H9 (cell line): ENCODE results near the gene SNX30. TPM values are rescaled to one million over a fixed set of nuclear protein-coding genes. Genes with fewer than 3 reads are reported as not detected.

Experiments used
- DNase-seq: peaks from one replicate; pipeline ENCODE4 v3.0.0-alpha.2; 2017
- H2AFZ ChIP-seq: one replicate; pipeline ENCODE4 v1.6.1; 2013; ENCODE audit warnings: mild to moderate bottlenecking, low read length, control low read depth, moderate library complexity
- H2AK5ac ChIP-seq: 2 replicates; pipeline ENCODE4 v1.6.1; 2013; ENCODE audit warnings: low read length, control low read depth, mixed read lengths; ENCODE audit not compliant: insufficient read length
- H2BK120ac ChIP-seq: one replicate; pipeline ENCODE4 v1.6.1; 2013; ENCODE audit warnings: low read depth, mild to moderate bottlenecking, low read length, control low read depth, inconsistent platforms; ENCODE audit not compliant: poor library complexity, severe bottlenecking
- H2BK12ac ChIP-seq: 2 replicates; pipeline ENCODE4 v1.6.1; 2013; ENCODE audit warnings: low read length, control low read depth, mixed read lengths, low read depth; ENCODE audit not compliant: insufficient read length
- H2BK15ac ChIP-seq: 2 replicates; pipeline ENCODE4 v1.6.1; 2013; ENCODE audit warnings: low read depth, low read length, control low read depth
- H2BK20ac ChIP-seq: one replicate; pipeline ENCODE4 v1.6.1; 2013; ENCODE audit warnings: low read depth, mild to moderate bottlenecking, low read length, control low read depth, inconsistent platforms; ENCODE audit not compliant: poor library complexity, severe bottlenecking
- H2BK5ac ChIP-seq: 2 replicates; pipeline ENCODE4 v1.6.1; 2013; ENCODE audit warnings: low read length, control low read depth, mixed read lengths; ENCODE audit not compliant: insufficient read length
- H3K14ac ChIP-seq: 2 replicates; pipeline ENCODE4 v1.6.1; 2013; ENCODE audit warnings: low read length, control low read depth; ENCODE audit not compliant: insufficient read depth
- H3K18ac ChIP-seq: 2 replicates; pipeline ENCODE4 v1.6.1; 2013; ENCODE audit warnings: low read depth, mild to moderate bottlenecking, mixed read lengths, low read length, control low read depth; ENCODE audit not compliant: insufficient read length
- H3K23ac ChIP-seq: 2 replicates; pipeline ENCODE4 v1.6.1; 2013; ENCODE audit warnings: low read length, control low read depth, mixed read lengths, low read depth; ENCODE audit not compliant: insufficient read length
- H3K23me2 ChIP-seq: 2 replicates; pipeline ENCODE4 v1.6.1; 2013; ENCODE audit warnings: low read depth, mild to moderate bottlenecking, mixed read lengths, low read length, control low read depth; ENCODE audit not compliant: insufficient read length, poor library complexity, severe bottlenecking
- H3K27ac ChIP-seq: 2 replicates; pipeline ENCODE4 v1.5.1; 2013; ENCODE audit warnings: low read length, control low read depth, mixed read lengths, low read depth; ENCODE audit not compliant: insufficient read length
- H3K27me3 ChIP-seq: 2 replicates; pipeline ENCODE4 v1.6.1; 2013; ENCODE audit warnings: low read length, control low read depth, inconsistent platforms; ENCODE audit not compliant: insufficient read depth
- H3K4ac ChIP-seq: 2 replicates; pipeline ENCODE4 v1.6.1; 2013; ENCODE audit warnings: low read depth, mild to moderate bottlenecking, control low read depth, inconsistent platforms, low read length, moderate library complexity
- H3K4me1 ChIP-seq: 2 replicates; pipeline ENCODE4 v1.6.1; 2013; ENCODE audit warnings: low read length, control low read depth, inconsistent platforms; ENCODE audit not compliant: insufficient read depth
- H3K4me2 ChIP-seq: 2 replicates; pipeline ENCODE4 v1.6.1; 2013; ENCODE audit warnings: low read length, control low read depth, mixed read lengths; ENCODE audit not compliant: insufficient read length, insufficient read depth
- H3K56ac ChIP-seq: 2 replicates; pipeline ENCODE4 v1.6.1; 2013; ENCODE audit warnings: low read depth, mild to moderate bottlenecking, mixed read lengths, low read length, control low read depth; ENCODE audit not compliant: insufficient read length
- H3K79me1 ChIP-seq: 2 replicates; pipeline ENCODE4 v1.6.1; 2013; ENCODE audit warnings: low read depth, mild to moderate bottlenecking, moderate library complexity, low read length, control low read depth, inconsistent platforms; ENCODE audit not compliant: insufficient read depth, poor library complexity, severe bottlenecking
- H3K79me2 ChIP-seq: 2 replicates; pipeline ENCODE4 v1.6.1; 2013; ENCODE audit warnings: low read length, control low read depth, inconsistent platforms; ENCODE audit not compliant: insufficient read depth
- H3K9ac ChIP-seq: 2 replicates; pipeline ENCODE4 v1.6.1; 2013; ENCODE audit warnings: low read length, control low read depth, mixed read lengths; ENCODE audit not compliant: insufficient read length; ENCODE audit errors: extremely low read depth
- H3K9me3 ChIP-seq: one replicate; pipeline ENCODE4 v1.6.1; 2013; ENCODE audit warnings: low read depth, low read length, inconsistent platforms; ENCODE audit not compliant: control insufficient read depth
- H3T11ph ChIP-seq: one replicate; pipeline ENCODE4 v1.6.1; 2013; ENCODE audit warnings: mild to moderate bottlenecking, low read length, control low read depth, inconsistent platforms
- H4K20me1 ChIP-seq: one replicate; pipeline ENCODE4 v1.6.1; 2013; ENCODE audit not compliant: control insufficient read depth, insufficient read length, insufficient read depth
- H4K5ac ChIP-seq: 2 replicates; pipeline ENCODE4 v1.6.1; 2013; ENCODE audit warnings: low read depth, mild to moderate bottlenecking, mixed read lengths, low read length, control low read depth; ENCODE audit not compliant: insufficient read length
- H4K8ac ChIP-seq: replicated peaks from 2 replicates; pipeline ENCODE4 v1.6.1; 2013; ENCODE audit warnings: low read length, control low read depth, mixed read lengths, low read depth; ENCODE audit not compliant: insufficient read length
- H4K91ac ChIP-seq: 2 replicates; pipeline ENCODE4 v1.6.1; 2013; ENCODE audit warnings: low read depth, mild to moderate bottlenecking, moderate library complexity, mixed read lengths, low read length, control low read depth; ENCODE audit not compliant: insufficient read length
- H3K27ac Mint-ChIP-seq, 3 experiments: 2 replicates in 2 of 3; 3 replicates in 1 of 3; pipeline ENCODE4 v1.8.0; 2020 to 2021; ENCODE audit warnings: mixed read lengths in 3 of 3, mild to moderate bottlenecking in 1 of 3, moderate library complexity in 1 of 3
- H3K27me3 Mint-ChIP-seq: 2 replicates; pipeline ENCODE4 v1.8.0; 2021; ENCODE audit warnings: low read depth, mild to moderate bottlenecking, moderate library complexity, mixed read lengths
- H3K36me3 Mint-ChIP-seq, 3 experiments: 2 replicates in 2 of 3; 3 replicates in 1 of 3; pipeline ENCODE4 v1.8.0; 2020 to 2021; ENCODE audit warnings: low read depth in 3 of 3, mixed read lengths in 3 of 3; ENCODE audit not compliant: insufficient read depth in 1 of 3
- H3K4me1 Mint-ChIP-seq, 2 experiments: 2 replicates each; pipeline ENCODE4 v1.8.0; 2020; ENCODE audit warnings: mixed read lengths in 2 of 2
- H3K4me3 Mint-ChIP-seq, 2 experiments: 2 replicates in 1 of 2; 3 replicates in 1 of 2; pipeline ENCODE4 v1.8.0; 2020 to 2021; ENCODE audit warnings: mild to moderate bottlenecking in 2 of 2, mixed read lengths in 2 of 2, moderate library complexity in 1 of 2
- H3K9me3 Mint-ChIP-seq, 2 experiments: 2 replicates in 1 of 2; 3 replicates in 1 of 2; pipeline ENCODE4 v1.8.0; 2020; ENCODE audit warnings: mild to moderate bottlenecking in 2 of 2, mixed read lengths in 2 of 2, moderate library complexity in 1 of 2
- WGBS: extraction: QIAGEN DNeasy Blood & Tissue Kit; methylation state at CpG from one replicate; pipeline ENCODE4 v1.1.7; 2013; ENCODE audit warnings: missing lambda C conversion rate, low lambda C conversion rate, mixed read lengths; ENCODE audit not compliant: insufficient read length; ENCODE audit errors: extremely low coverage; 5-methylcytosine and 5-hydroxymethylcytosine counted together
- total RNA-seq: library from RNA; stranded (reverse); gene quantifications from 2 replicates; pipeline ENCODE4 v1.2.1, GENCODE V29; 2021
- TF ChIP-seq, protein P1 (sequence below): fragments of 200-600 bp; sonication (generic); conservative IDR thresholded peaks from 3 replicates; pipeline ENCODE4 v1.8.0; 2021; ENCODE audit warnings: antibody characterized with exemption, mild to moderate bottlenecking

SNX30 gene
- total RNA-seq, 1 experiment from 2014 or later, result 10.3 TPM

DNA sequence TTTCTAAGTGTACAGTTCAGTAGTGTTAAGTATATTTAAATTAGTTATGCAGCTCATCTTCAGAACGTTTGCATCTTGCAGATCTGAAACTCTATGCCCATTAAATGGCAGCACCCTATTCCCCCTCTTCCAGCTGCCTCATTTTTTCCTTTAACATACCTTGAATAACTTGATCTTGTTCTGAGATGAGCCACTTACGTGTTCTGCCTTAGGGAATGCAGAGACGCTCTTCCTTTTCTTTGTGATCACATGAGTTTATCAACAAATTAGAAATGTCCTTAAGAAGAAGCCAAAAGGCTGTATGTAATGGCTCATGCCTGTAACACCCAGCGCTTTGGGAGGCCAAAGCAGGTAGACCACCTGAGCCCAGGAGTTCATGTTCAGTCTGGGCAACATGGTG lies 82.5 kb downstream of the SNX30 start:
- H3K4me3 Mint-ChIP-seq, result no peak overlapping the region
- Histone ChIP-seq H2BK12ac (no peak overlapping the region), H3K14ac (no peak overlapping the region), H4K91ac (no peak overlapping the region), H3K23ac (no peak overlapping the region), H3K18ac (no peak overlapping the region), H3T11ph (no peak overlapping the region), H3K27ac (no peak overlapping the region), H3K56ac (no peak overlapping the region), H2BK20ac (no peak overlapping the region), H2BK15ac (no peak overlapping the region), H4K5ac (no peak overlapping the region), H3K4me2 (no peak overlapping the region), H4K20me1 (no peaks in the 10 kb centered on the region), H2AFZ (no peak overlapping the region), H3K4ac (no peak overlapping the region), H3K27me3 (no peaks in the 10 kb centered on the region), H3K79me2 (no peaks in the 10 kb centered on the region), H3K23me2 (no peaks in the 10 kb centered on the region), H3K9me3 (no peaks in the 10 kb centered on the region), H2BK5ac (no peak overlapping the region), H2AK5ac (no peak overlapping the region), H2BK120ac (no peak overlapping the region), H3K79me1 (no peaks in the 10 kb centered on the region), H4K8ac (no peak overlapping the region), H3K4me1 (no peaks in the 10 kb centered on the region), H3K9ac (no peak overlapping the region)
- H3K9me3 Mint-ChIP-seq, result no peaks in the 10 kb centered on the region
- TF ChIP-seq, protein P1, sequence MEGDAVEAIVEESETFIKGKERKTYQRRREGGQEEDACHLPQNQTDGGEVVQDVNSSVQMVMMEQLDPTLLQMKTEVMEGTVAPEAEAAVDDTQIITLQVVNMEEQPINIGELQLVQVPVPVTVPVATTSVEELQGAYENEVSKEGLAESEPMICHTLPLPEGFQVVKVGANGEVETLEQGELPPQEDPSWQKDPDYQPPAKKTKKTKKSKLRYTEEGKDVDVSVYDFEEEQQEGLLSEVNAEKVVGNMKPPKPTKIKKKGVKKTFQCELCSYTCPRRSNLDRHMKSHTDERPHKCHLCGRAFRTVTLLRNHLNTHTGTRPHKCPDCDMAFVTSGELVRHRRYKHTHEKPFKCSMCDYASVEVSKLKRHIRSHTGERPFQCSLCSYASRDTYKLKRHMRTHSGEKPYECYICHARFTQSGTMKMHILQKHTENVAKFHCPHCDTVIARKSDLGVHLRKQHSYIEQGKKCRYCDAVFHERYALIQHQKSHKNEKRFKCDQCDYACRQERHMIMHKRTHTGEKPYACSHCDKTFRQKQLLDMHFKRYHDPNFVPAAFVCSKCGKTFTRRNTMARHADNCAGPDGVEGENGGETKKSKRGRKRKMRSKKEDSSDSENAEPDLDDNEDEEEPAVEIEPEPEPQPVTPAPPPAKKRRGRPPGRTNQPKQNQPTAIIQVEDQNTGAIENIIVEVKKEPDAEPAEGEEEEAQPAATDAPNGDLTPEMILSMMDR, result no peak
- DNase-seq, result no peak
- H3K36me3 Mint-ChIP-seq, result peaks cover 2 to 22% (median 17%) of the 10 kb centered on the region in 3 experiments; a peak in 5 of 7 replicates
- no peak overlapping the region for H3K27ac Mint-ChIP-seq
- H3K27me3 Mint-ChIP-seq, result no peaks in the 10 kb centered on the region
- H3K4me1 Mint-ChIP-seq, result peaks cover 8 to 13% of the 10 kb centered on the region in 2 experiments
- no CpG with 5 or more reads among the region's 4 CpGs for WGBS
